HG03457 (cell line): ENCODE data around the gene KIF1A.
"Not testable (repeated sequence)": the region's sequence is repeated elsewhere in the genome, so short reads cannot be mapped to it uniquely, and the experiment has no call there.

Experiments used
- ATAC-seq: cut with Tn5 transposase; IDR thresholded peaks from one replicate; pipeline ENCODE4 v1.9.1; 2021; ENCODE audit warnings: moderate number of reproducible peaks; ENCODE audit not compliant: unreplicated experiment

The KIF1A gene

DNA sequence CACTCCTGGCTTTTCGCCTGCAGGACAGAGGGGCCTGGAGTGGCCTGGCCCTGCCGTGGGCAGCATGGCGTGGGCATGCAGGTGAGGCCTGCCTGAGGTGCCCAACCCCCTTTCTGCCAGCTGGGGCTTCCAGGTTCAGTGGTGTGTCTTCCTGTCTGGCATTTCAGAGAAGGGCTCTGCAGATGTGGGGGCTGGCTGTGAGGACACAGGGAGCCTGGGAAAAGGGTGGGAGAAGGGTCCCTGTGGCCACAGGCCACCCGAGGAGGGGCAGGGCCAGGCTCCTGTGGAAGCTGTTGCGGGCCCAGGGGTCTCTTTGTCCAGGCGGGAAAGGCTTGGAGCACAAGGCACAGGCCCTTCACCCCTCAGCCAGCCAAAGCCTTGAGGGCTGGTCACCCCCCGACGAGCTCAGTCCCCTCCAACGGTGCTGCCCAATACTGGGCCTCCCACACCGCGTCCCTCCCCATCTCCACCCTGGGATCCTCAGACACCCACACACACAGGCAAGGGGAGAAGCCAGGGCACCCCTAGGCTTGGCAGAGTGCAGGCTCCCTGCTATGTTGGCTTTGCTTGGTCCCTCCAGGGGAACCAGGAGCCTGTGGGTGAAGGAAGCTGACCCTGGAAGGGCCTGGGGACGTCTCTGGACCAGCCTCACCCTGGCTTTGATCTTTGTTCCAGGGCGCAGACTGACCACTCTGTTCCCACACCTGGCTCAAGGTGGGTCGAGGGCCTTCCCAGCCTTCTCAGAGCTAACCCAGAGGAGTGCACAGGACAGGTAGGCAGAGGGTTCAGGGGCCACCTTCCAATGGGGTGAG is 132.1 kb downstream of the KIF1A start:
- no peak for ATAC-seq

GRCh38 chr2:240687045-240687740 is 132.8 kb downstream of the KIF1A start:
- ATAC-seq, result no peak

GRCh38 chr2:240686460-240686859 is 133.6 kb downstream of the KIF1A start:
- no peak for ATAC-seq

DNA sequence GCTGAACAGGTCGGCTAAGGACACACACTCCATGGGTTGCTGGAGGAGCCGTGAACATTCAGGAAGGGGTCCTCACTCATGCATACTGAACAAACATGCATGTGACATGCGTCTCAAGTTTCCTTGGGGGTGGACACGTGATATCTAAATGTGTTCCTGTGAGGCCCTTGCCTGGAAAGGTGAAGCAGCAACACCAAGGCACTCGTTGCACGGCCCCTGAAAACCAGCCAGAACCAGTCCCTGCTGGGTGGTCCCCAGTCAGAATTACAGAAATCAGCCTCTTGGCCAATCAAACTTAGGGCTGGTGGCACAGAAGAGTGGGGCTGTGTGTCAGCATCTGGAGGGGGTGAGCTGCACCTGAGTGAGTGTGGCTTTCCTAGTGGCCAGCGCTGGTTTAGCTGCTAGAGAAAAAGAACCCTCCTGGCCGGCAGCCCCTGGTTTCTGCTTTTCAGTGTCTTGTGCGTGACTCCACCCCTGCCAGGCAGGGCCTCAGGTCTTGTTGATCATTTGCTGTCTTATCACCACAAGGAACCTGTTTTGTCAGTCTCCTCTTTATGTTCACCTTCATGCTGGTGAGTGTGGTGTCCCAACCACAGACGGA is 134.1 kb downstream of the KIF1A start:
- no peak for ATAC-seq

GRCh38 chr2:240683980-240684728 is 135.9 kb downstream of the KIF1A start:
- not testable (repeated sequence) for ATAC-seq

DNA sequence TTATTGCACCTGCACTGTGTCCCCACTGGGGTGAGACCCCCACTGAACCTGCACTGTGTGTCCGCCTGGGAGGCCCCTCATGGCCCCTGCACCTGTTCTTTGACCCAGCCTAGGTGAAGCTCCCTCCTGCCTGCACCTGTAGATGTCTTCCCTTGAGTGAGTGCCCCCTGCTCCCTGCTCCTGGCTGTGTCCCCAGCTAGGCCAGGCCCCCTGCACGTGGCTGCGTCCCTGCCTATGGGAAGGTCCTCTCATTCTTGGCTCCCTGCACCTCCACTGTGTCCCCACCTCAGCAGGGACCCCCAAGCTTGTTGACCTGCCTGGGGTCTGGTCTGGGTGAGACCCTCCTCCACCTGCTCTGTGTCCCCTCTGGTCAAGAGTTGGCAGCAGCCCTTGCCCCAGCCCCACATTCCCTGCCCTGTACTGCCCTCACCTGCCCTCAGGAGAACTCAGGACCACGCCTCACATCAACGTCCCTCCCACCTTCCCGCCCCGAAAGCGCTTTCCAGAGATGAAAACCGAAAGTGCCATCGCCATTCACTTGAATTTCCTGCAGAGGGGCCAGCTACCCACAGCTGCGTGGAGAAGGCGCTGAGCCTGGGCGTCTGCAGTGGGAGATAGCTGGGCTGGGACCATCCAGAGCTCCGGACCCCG is 136.6 kb downstream of the KIF1A start:
- not testable (repeated sequence) for ATAC-seq

DNA sequence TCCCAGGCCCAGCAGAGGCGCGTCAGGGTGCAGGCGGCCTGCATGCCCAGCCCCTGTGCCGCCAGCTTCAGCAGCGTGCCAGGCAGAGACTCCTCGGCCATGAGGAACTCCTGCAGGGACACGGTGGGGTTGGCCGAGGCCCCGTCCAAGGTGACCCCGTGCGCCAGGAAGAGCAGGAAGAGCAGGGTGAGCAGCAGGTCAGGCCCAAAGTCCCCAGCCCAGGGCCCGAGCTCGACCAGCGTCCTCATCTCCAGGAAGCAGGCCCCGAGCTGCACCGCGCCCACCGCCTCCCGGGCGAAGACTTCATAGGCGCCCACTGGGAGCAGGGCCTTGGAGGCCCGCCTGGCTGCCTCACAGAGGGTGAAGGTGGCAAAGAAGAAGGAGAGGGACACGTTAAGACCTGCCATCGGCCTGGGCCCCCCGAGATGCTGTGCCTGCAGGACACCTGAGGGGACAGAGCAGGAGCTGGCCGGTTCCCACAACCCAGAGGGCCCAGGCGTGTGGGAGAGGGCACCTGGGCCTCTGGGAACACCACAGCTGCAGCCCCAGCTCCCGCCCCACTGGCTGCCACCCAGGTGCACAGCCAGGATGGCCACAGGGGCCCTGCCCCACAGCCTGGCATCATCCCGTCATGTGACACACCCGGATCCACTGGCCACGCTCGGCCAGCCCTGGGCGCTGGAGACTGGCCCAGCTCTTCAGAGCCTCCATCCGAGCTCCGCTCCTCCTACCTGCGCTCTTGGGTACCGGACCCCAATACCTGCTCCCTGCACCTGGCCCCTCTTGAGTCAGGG is 137.4 kb downstream of the KIF1A start, which contains the start of gene AQP12B:
TSS of gene AQP12B (minus strand) at position 455 of the 794 bp plus-strand sequence. CDS start at position 407, 48 bp downstream.
- ATAC-seq, result not testable (repeated sequence)

DNA sequence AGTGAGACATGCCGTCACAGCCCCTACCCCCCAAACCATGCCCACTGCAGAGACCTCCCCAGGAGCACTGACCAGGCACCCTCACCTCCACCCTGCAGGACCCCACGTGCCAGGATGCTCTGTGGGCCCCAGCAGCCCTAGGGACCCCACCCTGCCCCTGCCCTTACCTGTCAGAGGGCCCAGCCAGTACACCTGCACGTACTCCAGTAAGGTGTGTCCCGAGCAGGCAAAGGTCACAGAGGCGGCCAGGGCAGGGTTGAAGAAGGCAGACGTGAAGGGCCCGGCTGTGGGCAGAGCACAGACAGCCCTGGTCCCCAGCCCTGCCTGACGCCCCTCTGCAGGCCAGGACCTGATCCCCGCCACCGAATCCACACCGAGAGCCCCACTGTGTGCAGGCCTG is 139.8 kb downstream of the KIF1A start:
- ATAC-seq, result not testable (repeated sequence)

- not testable (repeated sequence) for ATAC-seq
These were observed 141.1 kb downstream of the KIF1A start for GRCh38 chr2:240678909-240679308.

DNA sequence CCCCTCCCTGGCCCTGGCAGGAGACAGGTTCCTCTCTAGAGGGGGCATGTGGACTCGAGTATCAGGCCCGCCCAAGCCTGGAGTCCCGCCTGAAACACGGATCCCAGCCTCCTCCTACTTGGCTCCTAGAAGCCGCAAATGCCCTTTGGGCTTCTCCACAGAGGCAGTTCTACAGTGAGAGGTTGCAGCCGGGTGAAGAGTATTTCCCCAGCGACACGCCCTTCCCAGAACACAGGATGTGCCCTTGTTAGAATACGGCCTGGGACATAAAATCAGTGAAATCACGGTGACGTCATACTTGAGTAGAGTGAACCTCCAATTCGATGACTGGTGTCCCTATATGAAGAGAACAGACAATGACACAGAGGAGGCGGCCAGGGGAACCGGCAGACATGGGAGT is 142.0 kb downstream of the KIF1A start:
- ATAC-seq, result not testable (repeated sequence)

DNA sequence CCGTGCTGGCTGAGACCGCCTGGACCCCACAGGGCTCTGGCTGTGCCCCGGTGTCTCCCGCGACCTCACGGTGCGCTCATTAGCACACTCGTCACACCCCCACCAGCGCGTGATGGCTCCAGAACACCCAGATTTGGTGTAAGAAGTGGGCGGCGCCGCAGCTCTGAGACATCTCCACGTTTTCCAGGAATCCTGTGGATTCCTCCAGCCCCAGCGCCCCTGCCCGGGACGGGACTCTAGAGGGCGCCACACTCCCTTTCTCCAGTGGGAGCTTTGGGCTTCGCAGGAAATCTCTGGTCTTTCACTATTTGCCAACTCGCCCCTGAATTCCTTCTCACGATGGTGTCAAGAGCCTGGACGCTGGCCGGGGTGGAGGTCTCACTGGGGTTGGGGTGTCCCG is 144.7 kb downstream of the KIF1A start:
- ATAC-seq, result not testable (repeated sequence)

GRCh38 chr2:240674461-240675184 is 145.4 kb downstream of the KIF1A start:
- ATAC-seq, result not testable (repeated sequence)

- no peak for ATAC-seq
These were observed 147.3 kb downstream of the KIF1A start for GRCh38 chr2:240672701-240673190.

DNA sequence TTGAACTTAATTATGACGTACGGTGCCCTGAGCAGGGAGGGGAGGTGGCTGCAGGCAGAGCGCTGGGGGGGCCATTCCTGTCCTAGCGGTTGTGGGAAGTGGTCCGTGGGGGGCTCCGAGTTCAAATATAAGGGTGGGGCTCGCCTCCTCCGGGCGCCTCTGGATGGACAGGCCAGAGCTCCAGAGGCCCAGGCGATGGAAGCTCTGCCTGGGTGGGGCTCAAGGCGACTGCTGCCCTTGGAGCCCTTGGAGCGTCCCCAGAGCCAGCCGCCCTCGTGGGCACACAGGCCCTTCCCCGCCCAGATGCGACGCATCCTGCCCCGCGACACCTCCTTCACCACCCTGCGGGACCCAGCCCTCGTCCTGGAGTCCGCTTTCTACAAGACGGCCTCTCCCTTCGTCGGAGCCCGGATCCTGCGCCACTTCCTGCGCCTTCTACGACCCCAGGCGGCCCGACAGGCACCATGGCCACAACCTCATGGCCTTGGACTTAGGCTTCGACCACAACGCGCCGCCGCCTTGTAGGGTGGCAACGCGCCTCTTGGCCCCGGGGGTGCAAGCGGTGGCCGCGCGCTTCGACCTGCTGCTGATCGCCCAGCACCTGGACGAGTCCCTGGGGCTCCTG is 147.8 kb downstream of the KIF1A start:
- no peak for ATAC-seq

GRCh38 chr2:240670950-240671349 is 149.1 kb downstream of the KIF1A start:
- ATAC-seq, result no peak

DNA sequence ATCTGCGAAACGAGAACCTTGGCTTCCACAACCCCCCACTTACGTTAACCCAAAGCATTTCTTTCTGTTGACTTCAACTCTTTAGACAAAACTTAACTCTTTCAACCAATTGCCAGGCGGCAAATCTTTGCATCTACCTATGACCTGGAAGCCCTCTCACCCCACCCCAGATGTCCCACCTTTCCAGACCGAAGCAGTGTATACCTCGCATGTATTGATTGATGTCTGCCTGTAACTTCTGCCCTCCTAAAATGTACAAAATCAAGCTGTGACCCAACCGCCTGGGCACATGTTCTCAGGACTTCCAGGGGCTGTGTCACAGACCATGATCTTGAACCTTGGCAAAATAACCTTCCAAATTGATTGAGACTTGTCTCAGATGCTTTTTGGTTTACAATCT is 149.6 kb downstream of the KIF1A start:
- ATAC-seq, result no peak

DNA sequence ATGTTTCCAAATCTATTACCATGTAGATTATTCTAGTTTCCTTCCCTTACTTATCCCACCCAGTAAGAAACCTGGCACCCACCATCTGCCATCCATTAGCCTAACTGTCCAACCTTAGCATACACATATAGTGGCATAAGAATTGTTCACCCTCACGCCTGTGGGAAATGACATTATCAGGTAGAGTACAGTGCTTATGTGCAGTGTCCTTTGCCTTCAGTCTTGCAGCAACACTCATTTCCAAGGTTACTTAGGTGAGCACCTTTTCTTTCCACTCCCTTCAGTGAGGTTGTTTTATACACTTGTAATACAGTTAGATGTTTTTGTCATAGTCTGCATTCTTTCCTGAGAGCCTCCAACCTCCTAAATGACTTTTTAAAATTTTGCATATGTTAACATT is 155.4 kb downstream of the KIF1A start:
- no peak for ATAC-seq
